GDM1 (cell line): ENCODE measurements around the gene ESPL1.

Experiments
- DNase-seq: peaks from one replicate; lab custom pipeline; 2025; lab: John Stamatoyannopoulos, UW

Gene ESPL1

DNA sequence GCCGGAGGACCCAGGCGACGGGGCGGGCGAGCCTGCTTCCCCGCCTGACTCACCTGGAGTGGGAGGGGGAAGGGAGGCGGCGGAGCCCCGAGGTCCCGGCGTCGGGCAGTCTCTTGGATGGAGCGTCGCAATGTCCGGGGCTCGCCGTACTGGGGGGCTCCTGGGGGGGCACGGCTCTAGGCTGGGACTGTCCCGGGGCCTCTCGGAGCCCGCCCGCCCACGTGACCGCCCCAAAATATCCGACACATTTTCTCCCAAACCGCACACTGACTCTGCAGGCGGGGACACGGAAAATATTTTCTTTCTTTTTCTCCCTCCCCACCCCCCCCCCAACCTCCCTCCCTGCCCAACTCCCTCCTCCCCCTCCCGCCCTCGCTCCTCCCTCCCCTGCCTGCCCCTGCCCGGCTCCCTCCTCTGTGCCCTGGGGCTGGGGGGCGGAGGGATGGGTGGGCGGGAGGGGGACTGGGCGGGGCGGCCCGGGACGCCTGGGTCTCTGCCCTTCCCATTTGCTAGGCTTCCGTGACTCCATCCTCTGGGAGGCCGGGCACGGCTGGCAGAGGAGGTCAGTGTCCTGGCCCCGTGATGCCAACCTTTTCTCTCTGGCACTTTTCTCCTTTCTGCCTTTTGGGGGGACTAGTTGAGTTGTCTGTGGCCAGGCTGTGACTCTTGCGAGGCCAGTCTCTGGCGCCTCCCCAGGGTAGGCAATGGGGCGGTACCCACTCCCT is 36.0 kb upstream of the ESPL1 start, which contains the start of gene RARG:
TSS of gene RARG (minus strand) at position 289 of the 725 bp plus-strand sequence. CDS start 4,664 bp downstream, outside the sequence.
- no peak for DNase-seq

DNA sequence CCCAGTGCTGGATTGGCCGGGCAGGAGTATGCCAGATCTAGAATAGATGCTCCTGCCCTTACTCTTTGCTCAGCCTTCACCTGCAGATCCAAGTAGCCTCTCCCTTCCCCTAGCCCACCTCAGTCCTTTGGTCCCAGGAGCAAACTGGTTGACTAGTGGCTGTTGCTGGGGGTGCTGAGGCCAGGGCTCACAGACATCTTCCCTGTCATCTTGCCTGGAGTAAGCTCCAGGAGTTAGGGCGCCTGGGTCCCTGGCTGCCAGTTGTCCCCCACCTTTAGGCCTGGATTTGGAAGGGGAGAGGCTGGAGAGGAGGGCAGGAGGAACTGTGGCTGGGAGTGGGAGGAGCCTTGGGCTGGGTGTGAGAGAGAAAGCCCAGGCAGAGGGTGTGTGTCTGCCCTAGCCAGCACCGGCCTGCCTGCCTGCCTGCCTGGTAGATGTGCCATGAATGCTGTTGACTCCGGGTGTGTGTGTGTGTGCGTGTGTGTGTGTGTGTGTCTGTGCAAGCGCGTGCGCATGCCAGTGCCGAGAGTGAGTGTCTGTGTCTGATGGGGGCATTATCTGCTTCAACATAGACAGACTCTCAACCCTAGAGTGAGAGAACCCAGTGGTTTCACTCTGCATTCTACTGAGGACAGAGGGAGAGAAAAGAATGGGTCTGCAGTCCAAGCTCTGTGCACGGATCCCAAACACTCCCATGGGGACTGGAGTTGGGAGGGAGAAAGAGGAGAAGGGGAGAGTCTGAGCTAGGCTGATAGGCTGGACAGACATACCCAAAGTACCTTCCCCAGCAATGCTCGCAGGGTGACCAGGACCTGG is 35.2 kb upstream of the ESPL1 start:
- DNase-seq, result no peak

DNA sequence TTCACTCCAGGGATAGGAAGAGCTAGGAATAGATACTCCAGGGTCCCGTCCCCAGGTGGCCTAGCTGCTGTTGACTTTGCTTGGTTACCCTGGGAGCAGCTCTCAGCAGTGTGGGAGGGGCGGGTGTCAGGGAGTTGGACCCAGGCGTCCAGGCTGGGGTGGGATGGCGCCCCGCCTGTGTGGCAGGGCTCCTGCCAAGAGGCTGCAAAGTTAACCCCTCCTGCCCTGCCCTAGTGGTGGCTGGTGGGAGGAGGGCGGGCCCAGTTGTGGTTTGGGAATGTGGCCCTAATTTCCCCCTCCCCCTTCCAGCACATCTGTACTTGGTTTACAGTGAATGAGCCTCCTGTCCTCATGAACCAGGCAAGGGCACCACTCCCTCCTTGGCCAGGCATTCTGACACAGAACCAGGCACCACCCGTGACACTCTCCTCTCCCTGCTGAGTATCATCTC is 34.4 kb upstream of the ESPL1 start:
- DNase-seq, result no peak

DNA sequence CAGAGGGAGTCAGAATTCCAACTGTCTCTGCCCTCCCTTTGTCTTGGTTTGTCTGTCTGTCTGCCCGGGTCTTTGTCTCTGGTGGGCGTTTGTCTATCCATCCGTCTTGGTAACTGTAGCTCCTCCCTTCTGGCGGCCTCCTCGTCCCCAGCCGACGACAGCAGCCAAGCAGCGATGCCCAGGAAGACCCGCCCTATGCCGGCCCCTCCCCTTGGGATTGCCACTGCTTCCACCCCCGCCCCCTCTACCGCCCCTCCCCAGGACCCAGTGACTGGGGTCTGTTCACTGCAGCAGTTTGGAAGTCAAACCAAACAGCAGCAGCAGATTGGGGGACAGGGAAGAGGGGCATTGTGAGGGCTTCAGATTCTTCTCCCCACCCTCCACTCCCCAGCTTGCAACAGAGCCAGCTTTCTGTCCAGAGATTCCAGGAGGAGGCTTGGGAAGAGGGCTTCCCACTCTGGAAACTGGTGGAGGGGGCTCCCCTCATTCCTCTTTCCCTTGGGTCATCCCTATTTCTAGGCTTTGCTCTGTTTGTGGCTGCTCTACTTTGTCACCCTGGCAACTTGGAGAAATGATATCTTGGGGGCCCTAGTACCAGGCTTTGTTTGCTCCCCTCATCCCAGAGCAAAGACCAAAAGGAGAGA is 33.7 kb upstream of the ESPL1 start:
- DNase-seq, result no peak

DNA sequence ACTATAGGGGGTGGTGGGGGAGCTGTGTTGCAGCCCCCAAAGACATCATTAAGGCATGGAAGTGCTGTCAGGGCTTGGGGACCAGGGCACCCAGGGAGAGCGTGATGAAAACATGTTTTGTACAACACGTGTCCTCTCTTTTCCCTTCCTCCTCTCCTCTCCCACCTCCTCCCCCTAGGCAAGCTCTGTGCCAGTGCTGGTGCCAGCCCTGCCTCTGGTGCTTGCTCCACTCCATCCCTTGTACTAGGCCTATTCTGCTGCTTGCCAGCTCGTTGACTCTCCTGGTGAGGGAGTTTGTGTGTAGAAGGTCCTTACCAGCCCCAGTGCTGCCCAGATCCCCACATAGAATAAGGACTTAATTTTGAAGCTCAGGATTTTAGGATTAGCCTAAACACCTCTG is 32.9 kb upstream of the ESPL1 start:
- DNase-seq, result no peak

DNA sequence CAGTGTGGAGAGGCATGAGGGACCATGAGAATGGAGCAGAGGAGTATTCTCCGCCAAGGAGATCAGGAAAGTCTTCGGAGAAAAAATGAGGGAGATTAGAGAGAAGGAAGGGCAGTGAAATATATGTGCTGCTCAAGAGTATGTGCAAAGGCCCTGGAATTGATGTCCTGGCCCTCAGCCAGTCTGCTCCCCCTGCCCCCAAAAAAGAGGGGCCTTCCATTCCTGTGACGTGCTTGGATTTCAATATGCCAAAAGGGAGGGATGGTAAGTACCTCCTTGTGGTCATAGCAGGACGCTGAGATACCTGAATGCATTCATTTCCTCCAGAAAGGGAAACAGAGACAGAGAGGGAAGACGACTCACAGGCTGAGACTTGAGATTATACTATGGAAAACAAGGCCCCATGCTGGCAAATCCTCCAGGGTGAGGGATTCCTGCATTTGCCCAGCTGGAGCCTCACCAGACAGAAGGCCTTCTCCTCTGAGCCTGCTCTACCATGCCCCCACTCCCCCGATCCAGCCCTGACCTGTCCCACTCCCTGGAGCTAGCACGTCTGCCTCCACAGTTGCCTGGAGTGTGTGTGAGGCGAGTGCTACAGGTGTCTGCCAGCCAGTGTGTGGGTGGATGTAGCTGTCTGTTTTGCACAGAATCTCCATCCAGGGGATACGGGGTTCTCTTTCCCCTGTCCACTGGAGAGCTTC is 32.2 kb upstream of the ESPL1 start:
- DNase-seq, result no peak

DNA sequence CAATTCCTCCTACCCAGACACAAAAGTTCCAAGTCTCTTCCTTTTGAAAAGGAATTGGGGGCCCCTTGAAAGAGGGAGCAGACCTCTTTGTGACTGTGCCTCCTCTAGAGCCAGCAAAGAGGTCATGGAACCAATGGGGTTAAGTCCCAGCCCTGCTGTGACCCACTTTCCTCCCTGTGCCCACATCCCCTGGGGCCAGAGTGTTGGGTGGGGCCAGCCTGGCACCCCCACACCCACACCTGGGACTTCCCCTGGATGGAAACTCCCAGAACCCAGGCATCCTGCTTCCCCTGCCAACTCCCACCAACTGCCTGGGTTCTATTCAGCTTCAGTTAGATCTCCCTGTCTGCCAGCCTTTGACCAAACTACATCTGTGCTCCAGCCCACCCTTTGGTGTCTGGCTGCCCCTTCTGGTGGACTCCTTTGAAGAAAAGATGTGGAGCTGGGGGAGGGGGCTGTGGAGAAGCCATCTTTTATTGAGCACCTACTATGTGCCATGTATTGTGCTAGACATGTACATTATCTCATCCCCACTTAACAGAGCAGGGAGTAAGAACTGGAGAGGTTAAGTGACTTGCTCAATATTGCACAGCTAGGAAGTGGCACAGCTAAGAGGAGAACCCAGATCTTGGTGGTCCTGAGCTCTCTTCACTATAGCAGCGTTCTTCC is 31.5 kb upstream of the ESPL1 start:
- no peak for DNase-seq

DNA sequence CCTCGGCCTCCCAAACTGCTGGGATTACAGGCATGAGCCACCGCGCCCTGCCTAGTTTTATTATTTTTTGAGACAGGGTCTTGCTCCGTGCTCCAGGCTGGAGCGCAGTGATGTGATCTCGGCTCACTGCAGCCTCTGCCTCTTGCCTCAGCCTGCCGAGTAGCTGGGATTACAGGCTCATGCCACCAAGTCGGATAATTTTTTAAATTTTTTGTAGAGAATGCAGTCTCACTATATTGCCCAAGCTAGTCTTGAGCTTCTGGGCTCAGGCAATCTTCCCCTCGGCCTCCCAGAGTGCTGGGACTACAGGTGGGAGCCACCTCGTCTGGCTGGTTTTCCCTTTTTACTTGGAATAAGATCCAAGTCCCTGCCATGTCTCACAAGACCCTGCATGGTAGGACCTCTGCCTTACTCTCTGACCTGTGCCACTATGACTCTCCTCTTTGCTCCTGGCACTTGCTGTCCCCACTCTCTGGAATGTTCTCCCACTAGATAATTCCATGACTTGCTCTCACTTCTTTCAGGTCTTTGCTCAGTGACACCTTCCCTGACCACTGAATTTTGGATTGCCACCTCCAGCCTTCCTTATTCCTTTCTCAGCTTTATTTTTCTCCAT is 28.3 kb upstream of the ESPL1 start:
- no peak for DNase-seq

DNA sequence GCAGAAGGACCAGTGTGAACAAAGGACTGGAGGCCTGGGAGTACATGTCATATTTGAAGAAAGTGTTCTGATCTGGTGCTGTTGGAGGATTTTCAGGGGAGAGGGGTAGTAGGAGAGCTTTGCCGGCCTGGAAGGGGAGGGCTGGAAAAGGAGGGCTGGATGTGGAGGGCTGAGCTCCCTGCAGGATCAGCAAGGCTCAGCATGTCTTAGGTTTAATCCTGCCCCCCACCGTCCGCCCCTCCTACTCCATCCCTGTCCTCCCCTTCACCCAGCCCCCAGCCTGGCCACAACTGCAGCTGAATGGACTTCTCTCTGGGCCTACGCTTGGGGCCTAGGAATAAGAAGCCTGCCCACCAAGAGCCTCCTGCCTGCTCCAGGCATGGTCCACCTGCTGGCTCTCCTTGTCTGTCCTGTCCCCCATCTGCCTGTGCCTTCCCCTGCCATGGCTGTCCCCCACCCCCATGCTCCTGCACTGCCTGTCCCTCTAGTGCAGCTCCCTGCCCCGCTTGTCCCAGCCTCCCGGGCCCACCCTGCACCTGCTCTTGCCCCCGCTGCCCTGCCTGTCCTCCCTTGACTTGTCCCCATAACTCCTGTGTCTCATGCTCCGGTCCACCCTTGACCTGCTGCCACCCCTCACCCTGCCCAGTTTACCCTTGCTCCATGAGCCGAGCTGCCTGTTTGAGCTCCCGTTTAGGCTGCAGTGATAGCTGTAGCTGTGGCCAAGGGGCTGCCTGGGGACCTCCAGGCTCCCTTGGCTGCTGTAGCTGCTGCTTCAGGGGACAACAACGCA is 26.3 kb upstream of the ESPL1 start:
- no peak for DNase-seq

DNA sequence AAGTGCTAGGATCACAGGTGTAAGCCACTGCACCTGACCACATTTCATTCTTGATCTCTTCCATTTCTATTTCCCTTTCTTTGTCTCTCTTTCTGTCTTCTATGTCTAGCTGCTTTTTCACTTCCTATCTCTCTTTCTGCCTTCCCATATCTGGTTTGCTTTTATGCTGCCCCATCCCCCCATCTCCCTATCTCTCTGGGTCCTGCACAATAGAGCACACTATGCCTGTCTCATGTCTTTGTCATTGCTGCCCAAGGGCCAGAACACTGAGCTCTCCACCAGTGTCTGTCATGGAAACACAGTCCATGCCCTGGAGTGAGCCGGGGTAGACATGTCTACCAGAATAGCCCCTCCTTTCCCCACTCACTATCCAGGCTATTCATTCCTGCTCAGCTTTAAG is 23.8 kb upstream of the ESPL1 start:
- no peak for DNase-seq

DNA sequence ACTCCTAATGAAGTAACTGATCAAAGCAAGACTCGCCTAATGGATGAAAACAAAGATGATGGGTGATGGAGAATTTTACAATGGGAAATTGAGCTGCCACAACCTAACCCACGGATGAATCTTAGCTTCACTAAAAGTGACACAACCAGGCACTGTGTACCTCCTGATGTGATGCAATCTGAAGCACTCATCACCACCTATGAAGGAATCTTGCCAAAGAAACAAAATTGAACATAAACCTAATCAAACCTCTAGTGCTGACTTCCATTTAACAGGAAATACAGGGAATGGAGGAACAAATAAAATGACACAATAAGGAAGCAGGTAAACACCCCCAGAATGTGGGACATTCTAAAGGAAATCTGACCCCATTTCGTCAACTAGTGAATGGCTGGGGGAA is 22.8 kb upstream of the ESPL1 start:
- DNase-seq, result no peak

DNA sequence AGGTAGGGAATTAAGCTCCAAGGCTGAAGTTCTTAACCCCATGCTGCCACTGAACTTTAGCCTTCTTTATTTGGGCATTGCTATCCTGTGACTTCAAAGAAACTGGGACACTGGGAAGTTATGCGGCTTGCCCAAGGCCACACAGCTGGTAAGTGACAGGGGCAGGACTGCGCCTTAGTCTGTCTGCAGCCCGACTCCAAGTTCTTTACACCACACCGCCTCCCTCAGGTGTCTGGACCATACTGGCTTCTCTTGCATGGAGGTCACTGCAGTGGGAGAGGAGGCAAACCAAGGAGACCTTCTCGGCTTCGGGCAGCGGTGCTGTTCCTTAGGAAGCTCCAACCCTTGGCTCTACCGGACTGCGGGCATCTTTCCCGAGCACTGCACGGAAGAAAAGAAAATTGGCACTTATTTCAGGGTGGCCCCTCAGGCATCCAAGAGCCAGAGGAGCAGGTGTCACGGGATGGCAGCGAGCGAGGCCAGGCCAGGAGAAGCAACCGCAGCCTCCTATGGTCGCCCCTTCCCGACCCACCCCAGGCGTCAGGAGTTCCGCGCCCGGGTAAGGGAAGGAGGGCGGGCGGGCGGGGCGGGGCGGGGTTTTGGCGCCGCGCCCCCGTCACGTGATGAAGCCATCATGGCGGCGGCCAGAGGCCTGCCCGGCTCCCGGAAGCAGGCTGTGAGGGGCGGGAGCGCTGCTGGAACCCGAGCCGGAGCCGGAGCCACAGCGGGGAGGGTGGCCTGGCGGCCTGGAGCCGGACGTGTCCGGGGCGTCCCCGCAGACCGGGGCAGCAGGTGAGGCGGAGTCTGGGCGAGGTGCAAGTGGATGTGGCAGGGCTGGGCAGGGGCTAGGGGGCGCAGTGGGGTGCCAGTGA is 16.4 kb upstream of the ESPL1 start:
- peak; percentile 64 for DNase-seq

DNA sequence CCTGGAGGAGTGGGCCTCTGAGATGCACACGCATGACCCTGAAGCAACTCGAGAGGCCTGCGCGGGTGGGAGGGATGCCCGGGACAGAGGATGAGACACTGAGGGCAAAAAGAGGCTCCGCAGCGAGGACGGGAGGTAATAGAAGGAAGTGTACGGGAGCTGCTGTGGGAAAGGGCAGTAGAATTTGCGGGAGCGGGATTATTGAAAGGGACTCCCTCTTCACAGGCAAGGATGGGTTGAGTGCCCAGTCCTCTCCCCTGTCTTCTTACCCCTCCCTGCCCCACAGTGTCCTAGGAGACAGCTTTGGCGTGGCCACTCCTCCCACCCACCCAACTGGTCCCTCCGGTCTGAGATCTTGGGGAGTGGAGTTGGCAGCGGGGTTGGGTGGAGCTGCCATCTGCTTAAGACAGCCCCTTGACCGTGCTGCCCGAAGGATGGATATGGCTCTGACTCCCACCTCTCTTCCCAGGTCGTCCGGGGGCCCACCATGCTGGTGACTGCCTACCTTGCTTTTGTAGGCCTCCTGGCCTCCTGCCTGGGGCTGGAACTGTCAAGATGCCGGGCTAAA is 15.7 kb upstream of the ESPL1 start:
- DNase-seq, result no peak

DNA sequence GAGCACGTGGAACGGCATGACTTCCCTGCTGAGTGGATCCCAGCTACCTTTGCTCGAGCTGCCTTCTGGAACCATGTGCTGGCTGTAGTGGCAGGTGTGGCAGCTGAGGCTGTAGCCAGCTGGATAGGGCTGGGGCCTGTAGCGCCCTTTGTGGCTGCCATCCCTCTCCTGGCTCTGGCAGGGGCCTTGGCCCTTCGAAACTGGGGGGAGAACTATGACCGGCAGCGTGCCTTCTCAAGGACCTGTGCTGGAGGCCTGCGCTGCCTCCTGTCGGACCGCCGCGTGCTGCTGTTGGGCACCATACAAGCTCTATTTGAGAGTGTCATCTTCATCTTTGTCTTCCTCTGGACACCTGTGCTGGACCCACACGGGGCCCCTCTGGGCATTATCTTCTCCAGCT is 14.8 kb upstream of the ESPL1 start:
- DNase-seq, result no peak

DNA sequence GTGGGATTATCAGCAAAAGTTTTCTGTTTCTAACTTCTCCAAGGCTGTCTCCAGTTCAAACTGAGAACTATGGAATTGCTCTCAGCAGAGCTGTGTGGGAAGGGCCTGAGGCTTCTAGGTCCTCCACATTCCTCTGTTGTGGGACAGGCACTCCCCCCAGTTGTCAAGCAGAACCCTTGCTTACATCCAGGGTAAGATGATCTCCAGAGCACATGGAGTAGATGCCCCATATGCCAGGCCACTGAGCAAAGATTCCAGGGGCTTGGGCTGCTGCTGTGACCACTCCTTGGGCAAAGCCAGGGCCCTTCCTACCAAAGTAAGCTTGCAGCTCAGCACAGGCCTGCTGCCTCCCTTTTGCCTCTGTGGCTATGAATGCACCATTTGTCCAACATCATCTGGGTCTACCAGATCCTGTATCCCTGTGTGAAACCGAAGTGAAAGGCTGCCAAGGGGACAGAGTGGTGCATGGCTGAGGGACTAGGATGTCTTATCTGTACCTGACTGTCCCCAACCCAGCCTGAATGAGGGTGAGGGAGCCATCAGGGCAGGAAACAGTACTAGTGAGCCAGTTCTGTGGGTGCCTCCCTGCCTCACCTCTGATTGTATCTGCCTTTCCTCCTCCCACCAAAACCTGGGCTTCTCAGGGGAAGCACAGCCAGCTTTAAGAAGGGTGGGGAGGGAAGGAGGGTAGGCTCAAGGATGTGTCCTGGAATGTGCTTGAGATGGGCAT is 13.1 kb upstream of the ESPL1 start:
- DNase-seq, result no peak

DNA sequence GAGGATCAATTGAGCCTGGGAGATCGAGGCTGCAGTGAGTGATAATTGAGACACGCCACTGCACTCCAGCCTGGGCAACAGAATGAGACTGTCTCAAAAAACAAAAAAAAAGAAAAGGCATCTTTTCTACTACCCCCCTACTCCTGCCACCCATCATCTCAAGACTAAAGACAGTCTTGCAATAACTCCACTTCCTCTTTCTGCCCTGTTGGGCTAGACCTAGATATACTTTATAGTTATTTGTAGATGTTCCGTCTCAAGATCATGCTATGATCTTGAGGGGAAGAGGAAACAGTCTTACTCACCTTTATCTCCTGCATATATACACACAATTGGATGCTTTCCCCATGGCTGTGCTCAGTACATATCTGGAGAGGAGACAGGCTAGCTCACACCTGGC is 12.1 kb upstream of the ESPL1 start:
- peak; percentile 34 for DNase-seq

DNA sequence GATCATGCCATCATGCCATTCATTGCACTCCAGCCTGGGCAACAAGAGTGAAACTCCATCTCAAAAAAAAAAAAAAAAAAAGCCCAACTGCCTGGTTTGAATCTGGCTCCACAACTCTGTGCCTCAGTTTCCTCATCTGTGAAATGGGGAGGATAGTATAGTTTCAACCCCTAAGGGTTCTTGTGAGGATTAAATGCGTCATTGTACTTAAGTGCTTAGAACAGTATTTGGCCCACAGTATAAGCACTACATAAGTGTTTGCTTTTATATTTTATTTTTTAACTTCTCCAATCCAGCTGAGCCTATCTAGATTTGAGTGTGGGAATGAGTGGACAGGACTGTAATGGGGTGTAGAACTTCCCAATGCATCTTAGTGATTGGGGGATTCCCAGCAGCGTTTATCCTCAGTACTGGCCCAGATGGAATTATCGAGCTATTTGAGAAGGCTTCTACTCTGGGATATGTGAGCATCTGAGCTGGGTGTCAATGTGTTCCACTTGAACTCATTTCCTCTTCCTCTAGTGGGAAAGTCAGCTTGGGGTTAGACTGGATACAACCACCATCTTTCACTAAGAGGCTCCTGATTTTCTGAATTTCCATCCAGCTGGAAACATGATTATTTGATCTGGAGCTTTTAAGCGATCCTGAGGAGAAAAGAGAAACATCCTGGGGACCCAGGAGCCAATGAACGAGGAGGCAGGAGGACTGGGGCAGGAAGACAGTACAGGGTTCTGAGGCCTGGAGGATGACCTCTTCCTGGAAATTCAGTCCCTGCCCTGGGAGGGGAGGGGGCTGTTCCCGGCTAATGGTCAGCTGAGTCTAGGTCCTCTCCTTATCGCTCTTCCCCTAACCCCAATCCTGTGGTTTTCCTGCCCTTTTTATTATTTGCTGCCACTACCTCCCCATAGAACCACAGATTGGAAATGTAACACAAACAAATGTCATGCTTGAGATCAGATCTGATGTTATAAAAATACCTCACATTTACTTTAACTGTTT is 9.3 kb upstream of the ESPL1 start:
- DNase-seq, result no peak
